Measurements from ENCODE around the gene MANSC1. TPM values are rescaled to one million over a fixed set of nuclear protein-coding genes. Genes with fewer than 3 reads are reported as not detected.

Gene MANSC1
- total and polyA plus RNA-seq, 2 donors (not counting 3 experiments of a cell fraction or from before 2014, with no cell fraction given): 37.0 to 65.0 TPM

DNA sequence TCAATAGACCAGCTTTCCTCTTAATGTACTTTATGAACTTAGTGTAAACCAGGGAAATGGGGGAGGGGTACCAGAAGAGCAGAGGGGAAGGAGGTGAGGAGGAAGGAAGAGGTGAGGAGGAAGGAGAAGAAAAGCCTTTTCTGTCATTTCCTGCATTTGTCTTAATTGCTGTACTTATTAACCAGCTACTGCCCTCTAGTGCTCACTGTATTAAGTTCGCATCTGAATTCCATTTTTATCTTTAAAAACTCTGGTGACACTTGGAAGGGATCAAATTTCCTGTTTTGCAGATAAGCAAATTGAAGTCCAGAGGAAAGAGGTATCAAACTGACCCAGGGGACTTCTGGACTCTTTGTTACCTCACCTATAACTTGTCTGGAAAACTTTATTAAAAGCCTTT lies 22.2 kb downstream of the MANSC1 start:
- H3K79me2 ChIP-seq (ENCODE audit: control insufficient read depth, insufficient read depth, low read length): peaks cover 19% of the 10 kb centered on the region
- peak; percentile 71 for DNase-seq (ENCODE audit: low read depth, low spot score)
- FAIRE-seq: peak; percentile 87
- BruUV-seq (replicated peaks): no TSS peak
- no peaks in the 10 kb centered on the region for H3K9me3 ChIP-seq (replicated peaks; ENCODE audit: control insufficient read depth, insufficient read depth, low read length)
- peak overlapping the region; percentile 48 for H3K27ac ChIP-seq (ENCODE audit: insufficient read depth, low read depth, low read length)
- H4K20me1 ChIP-seq (replicated peaks; ENCODE audit: control insufficient read depth, extremely low read depth, insufficient read depth, low read length): no peaks in the 10 kb centered on the region
- TF ChIP-seq POLR2A (IDR thresholded peaks at IDR 0.05; ENCODE audit: low read depth, low read length): no peak
- TF ChIP-seq JUN (IDR thresholded peaks at IDR 0.05; ENCODE audit: borderline replicate concordance, insufficient read depth, insufficient read length, low read depth): peak; percentile 25
- TF ChIP-seq CTCF (IDR thresholded peaks at IDR 0.05; ENCODE audit: extremely low read depth in 1 of 2, insufficient read depth in 1 of 2, low read depth in 1 of 2, low read length in 2 of 2): peak; percentile 49 to 61
- no peak overlapping the region for H3K4me3 ChIP-seq (replicated peaks in 1 of 3; ENCODE audit: insufficient read depth in 1 of 3, low read depth in 1 of 3, low read length in 3 of 3)
- H3K4me2 ChIP-seq (ENCODE audit: insufficient read depth, low read length): peak overlapping the region; percentile 23
- peaks cover 0 to 12% of the 10 kb centered on the region in 2 experiments for H3K36me3 ChIP-seq (ENCODE audit: control insufficient read depth in 2 of 2, extremely low read depth in 1 of 2, insufficient read depth in 2 of 2, low read length in 2 of 2)
- intact Hi-C loops (cut with micrococcal nuclease): loop anchor here (1.0 to 2.0 kb wide), 3 partner anchors 61 to 291 kb away; partner anchors contain the start of gene LRP6
- CTCF ChIA-PET: interaction anchor here (0.7 to 7.2 kb wide), 31 partner anchors 9 to 1557 kb away, joined by 3 to 155 read pairs (median 4); partner anchors contain the start of genes LRP6 and MANSC1
- no peak overlapping the region for H2AFZ ChIP-seq (ENCODE audit: low read depth, low read length)
- POLR2A ChIA-PET: interaction anchor here (0.6 to 1.4 kb wide), 2 partner anchors 60 to 70 kb away, joined by 3 to 6 read pairs; no protein-coding TSS in a partner anchor
- H3K9ac ChIP-seq (replicated peaks; ENCODE audit: extremely low read depth, insufficient read depth, low read length): no peak overlapping the region
- no peaks in the 10 kb centered on the region for H3K9me1 ChIP-seq (replicated peaks; ENCODE audit: control insufficient read depth, extremely low read depth, insufficient read depth, low read length)
- dilution Hi-C loops (cut with MboI; ENCODE audit: extremely low pct_ligation_motif_present, low sequenced_read_pairs): loop anchor here (25.0 kb wide), 1 partner anchor 241 kb away; no protein-coding TSS in a partner anchor
- peaks cover 8% of the 10 kb centered on the region for H3K4me1 ChIP-seq (ENCODE audit: control insufficient read depth, extremely low read depth, insufficient read depth, low read length)
- no peaks in the 10 kb centered on the region for H3K27me3 ChIP-seq (ENCODE audit: control insufficient read depth in 2 of 2, insufficient read depth in 2 of 2, low read length in 2 of 2)

DNA sequence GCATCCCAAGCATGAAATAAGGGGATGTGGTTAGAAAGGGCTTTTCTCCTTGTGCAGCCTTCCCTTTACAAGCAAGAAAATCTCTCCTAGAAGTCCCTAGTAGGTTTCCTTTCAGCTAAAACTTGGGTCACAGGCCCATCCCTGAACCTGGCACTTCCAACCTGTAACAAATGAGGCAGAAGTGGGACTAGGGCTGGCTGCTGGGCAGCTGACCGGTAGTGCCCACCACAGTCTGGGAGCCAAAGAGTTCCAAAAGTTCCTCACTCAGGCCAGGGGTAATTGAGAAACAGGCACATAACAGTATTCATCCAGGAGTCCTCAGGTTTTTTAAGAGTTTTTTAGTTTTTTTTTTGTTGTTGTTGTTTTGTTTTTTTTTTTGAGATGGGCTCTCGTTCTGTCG lies 23.8 kb downstream of the MANSC1 start:
- no TSS peak for BruUV-seq (replicated peaks)
- Histone ChIP-seq H3K4me3 (replicated peaks in 1 of 3; ENCODE audit: insufficient read depth in 1 of 3, low read depth in 1 of 3, low read length in 3 of 3) (no peak overlapping the region), H3K4me2 (ENCODE audit: insufficient read depth, low read length) (no peak overlapping the region), H2AFZ (ENCODE audit: low read depth, low read length) (no peak overlapping the region), H3K9ac (replicated peaks; ENCODE audit: extremely low read depth, insufficient read depth, low read length) (no peak overlapping the region), H3K79me2 (ENCODE audit: control insufficient read depth, insufficient read depth, low read length) (peaks cover 6% of the 10 kb centered on the region), H3K4me1 (ENCODE audit: control insufficient read depth, extremely low read depth, insufficient read depth, low read length) (peaks cover 8% of the 10 kb centered on the region), H3K9me1 (replicated peaks; ENCODE audit: control insufficient read depth, extremely low read depth, insufficient read depth, low read length) (no peaks in the 10 kb centered on the region), H3K27ac (ENCODE audit: insufficient read depth, low read depth, low read length) (no peak overlapping the region), H4K20me1 (replicated peaks; ENCODE audit: control insufficient read depth, extremely low read depth, insufficient read depth, low read length) (no peaks in the 10 kb centered on the region), H3K9me3 (replicated peaks; ENCODE audit: control insufficient read depth, insufficient read depth, low read length) (no peaks in the 10 kb centered on the region), H3K27me3 (ENCODE audit: control insufficient read depth in 2 of 2, insufficient read depth in 2 of 2, low read length in 2 of 2) (no peaks in the 10 kb centered on the region), H3K36me3 (ENCODE audit: control insufficient read depth in 2 of 2, extremely low read depth in 1 of 2, insufficient read depth in 2 of 2, low read length in 2 of 2) (peaks cover 0 to 6% of the 10 kb centered on the region in 2 experiments)
- ChIA-PET CTCF (interaction anchor here (0.7 to 7.2 kb wide), 5 partner anchors 65 to 293 kb away, joined by 3 to 155 read pairs (median 7); no protein-coding TSS in a partner anchor), POLR2A (no interaction called here)
- dilution Hi-C loops (cut with MboI; ENCODE audit: extremely low pct_ligation_motif_present, low sequenced_read_pairs): loop anchor here (25.0 kb wide), 1 partner anchor 239 kb away; no protein-coding TSS in a partner anchor
- TF ChIP-seq POLR2A (IDR thresholded peaks at IDR 0.05; ENCODE audit: low read depth, low read length): no peak
- no peak for TF ChIP-seq FOS (IDR thresholded peaks at IDR 0.05; ENCODE audit: borderline replicate concordance, insufficient read depth, low read length)
- no peak for TF ChIP-seq MYC (IDR thresholded peaks at IDR 0.05; ENCODE audit: low read depth, low read length)
- TF ChIP-seq GATA2 (IDR thresholded peaks at IDR 0.05; ENCODE audit: insufficient read depth, insufficient read length, low read depth, low read length): no peak
- no peak for TF ChIP-seq POLR2AphosphoS5 (IDR thresholded peaks at IDR 0.05; ENCODE audit: insufficient read depth, low read depth, low read length)
- TF ChIP-seq EZH2 (IDR thresholded peaks at IDR 0.05; ENCODE audit: borderline replicate concordance, low read depth, low read length, severe bottlenecking): no peak
- TF ChIP-seq MAX (IDR thresholded peaks at IDR 0.05; ENCODE audit: insufficient read depth, insufficient read length): no peak
- TF ChIP-seq JUN (IDR thresholded peaks at IDR 0.05; ENCODE audit: borderline replicate concordance, insufficient read depth, insufficient read length, low read depth): no peak
- TF ChIP-seq CTCF (IDR thresholded peaks at IDR 0.05; ENCODE audit: extremely low read depth in 1 of 2, insufficient read depth in 1 of 2, low read depth in 1 of 2, low read length in 2 of 2): no peak
- no peak for DNase-seq (ENCODE audit: low read depth, low spot score)
- no peak for FAIRE-seq
- intact Hi-C loops (cut with micrococcal nuclease): loop anchor here (2.0 kb wide), 2 partner anchors 59 to 289 kb away; partner anchors contain the start of gene LRP6

Measured in endothelial cell of umbilical vein (primary cell).